Activated CD8-positive, alpha-beta memory T cell treated with anti-CD3 and anti-CD28 coated beads for 36 hours (primary cell): ENCODE results near the gene GFOD2. TPM values are rescaled to one million over a fixed set of nuclear protein-coding genes. Genes with fewer than 3 reads are reported as not detected.

ENCODE experiments used
- CTCF ChIA-PET: fragments of 350-600 bp; sonication (Branson Sonifier 250); formaldehyde crosslinking; loops from one replicate; lab custom pipeline; 2021; ENCODE audit warnings: antibody characterized with exemption; lab: Charles Lee
- POLR2A ChIA-PET: fragments of 350-600 bp; sonication (Branson Sonifier 250); formaldehyde crosslinking; loops from one replicate; lab custom pipeline; 2021; ENCODE audit warnings: antibody characterized with exemption; lab: Charles Lee
- total RNA-seq, 2 experiments: library from RNA; stranded (reverse); gene quantifications; one replicate each; pipeline ENCODE4 v1.2.3, GENCODE V29; 2021

GFOD2 gene, protein sequence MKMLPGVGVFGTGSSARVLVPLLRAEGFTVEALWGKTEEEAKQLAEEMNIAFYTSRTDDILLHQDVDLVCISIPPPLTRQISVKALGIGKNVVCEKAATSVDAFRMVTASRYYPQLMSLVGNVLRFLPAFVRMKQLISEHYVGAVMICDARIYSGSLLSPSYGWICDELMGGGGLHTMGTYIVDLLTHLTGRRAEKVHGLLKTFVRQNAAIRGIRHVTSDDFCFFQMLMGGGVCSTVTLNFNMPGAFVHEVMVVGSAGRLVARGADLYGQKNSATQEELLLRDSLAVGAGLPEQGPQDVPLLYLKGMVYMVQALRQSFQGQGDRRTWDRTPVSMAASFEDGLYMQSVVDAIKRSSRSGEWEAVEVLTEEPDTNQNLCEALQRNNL
- 10 to 100 TPM; 19.1 to 22.9 TPM for total RNA-seq

DNA sequence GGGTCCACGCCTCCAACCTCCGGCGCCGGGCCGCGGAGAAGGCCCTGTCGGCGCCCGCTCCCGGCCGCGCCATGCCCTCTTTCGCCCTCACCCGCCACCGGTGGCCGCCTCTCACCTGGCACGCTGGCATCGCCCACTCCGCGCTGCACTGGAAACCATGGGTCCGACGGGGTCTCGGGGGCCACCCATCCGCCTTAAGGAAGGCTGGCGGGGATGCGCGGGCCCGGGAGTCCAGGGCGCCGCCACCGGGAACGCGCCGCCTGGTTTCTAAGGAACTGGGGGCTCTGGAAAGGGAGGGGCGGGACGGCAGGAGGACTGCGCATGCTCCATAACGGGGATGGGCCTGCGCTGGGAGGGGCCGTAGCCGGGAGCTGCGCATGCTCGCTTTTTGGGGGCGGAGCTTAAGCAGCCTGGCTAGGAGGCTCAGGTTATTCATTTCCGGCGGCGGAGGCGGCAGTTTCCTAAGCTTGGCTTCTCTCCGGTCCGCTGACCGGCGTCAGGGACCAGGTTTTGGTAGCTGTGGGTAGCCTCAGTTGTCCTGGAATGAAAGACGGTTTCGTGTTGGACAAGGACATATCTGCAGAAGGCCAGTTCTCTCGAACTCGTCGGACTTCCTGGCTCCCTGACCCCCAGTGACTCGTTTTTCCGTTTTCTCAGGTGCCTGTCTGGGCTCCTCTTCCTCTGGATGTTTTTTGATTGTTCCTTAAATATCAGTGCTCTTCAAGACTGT lies at the start of gene GFOD2:
Gene GFOD2 (minus strand): TSS at position 269 of the 730 bp plus-strand sequence. CDS start 33,601 bp downstream, outside the sequence.
- CTCF ChIA-PET = interaction anchor here (0.7 to 2.2 kb wide), 7 partner anchors 14 to 198 kb away, joined by 3 to 7 read pairs (median 5); partner anchors contain the start of genes C16orf86, ENKD1, RANBP10 and TSNAXIP1
- POLR2A ChIA-PET = interaction anchor here (0.5 to 1.3 kb wide), 6 partner anchors 18 to 238 kb away, joined by 3 to 6 read pairs (median 4); partner anchors contain the start of genes ACD, ATP6V0D1, RANBP10 and TSNAXIP1

DNA sequence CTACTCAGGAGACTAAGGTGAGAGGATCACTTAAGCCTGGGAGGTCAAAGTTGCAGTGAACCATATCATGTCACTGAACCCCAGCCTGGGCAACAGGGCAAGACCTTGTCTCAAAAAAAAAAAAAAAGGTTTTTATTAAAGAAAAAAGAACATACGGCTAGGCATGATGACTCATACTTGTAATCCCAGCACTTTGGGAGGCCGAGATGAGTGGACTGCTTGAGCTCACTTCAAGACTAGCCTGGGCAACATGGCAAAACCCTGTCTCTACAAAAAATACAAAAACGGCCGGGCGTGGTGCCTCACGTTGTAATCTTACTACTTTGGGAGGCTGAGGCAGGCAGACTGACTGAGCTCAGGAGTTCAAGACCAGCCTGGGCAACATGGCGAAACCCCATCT lies 48.8 kb upstream of the GFOD2 start:
- CTCF ChIA-PET = no interaction called here
- POLR2A ChIA-PET = no interaction called here

DNA sequence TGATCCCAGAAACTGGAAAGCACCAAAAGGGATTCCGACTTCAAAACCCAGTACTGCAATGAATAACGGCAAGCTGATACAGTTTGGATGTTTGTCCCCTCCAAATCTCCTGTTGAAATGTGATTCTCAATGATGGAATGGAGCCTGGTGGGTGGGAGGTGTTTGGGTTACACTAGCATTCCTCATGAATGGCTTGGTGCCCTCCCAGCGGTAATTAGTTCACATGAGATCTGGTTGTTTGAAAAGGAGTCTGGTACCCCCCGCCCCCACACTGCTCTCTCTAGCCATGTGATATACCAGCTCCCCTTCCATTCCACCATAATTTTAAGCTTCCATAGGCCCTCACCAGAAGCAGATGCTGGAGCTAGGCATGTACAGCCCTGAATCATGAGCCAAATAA lies 47.2 kb upstream of the GFOD2 start:
- POLR2A ChIA-PET = no interaction called here
- CTCF ChIA-PET = no interaction called here

DNA sequence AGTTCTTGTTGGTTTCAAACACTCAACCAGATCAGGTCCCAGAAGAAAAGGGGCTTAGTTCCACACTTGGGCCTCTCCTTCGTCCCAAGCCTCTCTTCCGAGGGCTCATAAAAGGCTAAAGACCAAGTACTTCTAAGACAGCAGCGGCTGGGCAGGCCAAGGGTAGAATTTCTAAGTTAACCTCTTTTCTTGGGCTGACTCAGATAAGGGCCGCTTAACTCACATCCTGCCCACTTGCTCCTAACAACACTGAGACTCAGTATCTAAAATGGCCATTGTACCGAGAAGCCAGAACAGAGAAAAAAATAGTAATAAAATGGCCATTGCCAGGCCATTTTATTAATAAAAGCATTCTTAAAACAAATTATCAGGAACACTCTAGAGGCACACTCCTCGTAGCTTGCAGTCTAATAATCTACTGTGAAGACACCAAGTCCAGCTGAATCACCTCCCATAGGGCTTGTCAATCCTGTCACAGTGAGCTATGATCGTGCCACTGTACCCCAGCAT lies 45.1 kb upstream of the GFOD2 start:
- POLR2A ChIA-PET = no interaction called here
- CTCF ChIA-PET = no interaction called here

DNA sequence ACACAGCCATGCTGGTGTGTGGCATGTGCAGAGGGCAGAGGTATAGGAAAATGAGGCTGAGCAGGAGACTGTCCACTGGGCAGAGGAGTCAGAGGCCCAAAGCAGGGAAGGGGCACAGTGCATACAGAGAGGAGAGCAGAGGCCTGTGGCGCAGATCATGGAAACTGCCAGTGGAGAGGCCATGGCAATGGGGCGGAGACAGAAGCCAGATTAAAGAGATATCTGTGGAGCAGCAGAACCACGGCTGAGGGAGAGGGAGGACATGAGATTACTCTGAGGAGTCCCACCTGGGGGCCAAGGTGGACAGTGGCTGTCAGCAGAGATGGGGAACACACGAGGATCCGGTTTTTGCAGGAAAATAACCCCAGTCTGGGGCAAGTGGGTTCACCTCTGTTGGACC lies 44.0 kb upstream of the GFOD2 start:
- CTCF ChIA-PET = interaction anchor here (0.8 kb wide), 1 partner anchor 53 kb away, joined by 4 read pairs; no protein-coding TSS in a partner anchor
- POLR2A ChIA-PET = no interaction called here

DNA sequence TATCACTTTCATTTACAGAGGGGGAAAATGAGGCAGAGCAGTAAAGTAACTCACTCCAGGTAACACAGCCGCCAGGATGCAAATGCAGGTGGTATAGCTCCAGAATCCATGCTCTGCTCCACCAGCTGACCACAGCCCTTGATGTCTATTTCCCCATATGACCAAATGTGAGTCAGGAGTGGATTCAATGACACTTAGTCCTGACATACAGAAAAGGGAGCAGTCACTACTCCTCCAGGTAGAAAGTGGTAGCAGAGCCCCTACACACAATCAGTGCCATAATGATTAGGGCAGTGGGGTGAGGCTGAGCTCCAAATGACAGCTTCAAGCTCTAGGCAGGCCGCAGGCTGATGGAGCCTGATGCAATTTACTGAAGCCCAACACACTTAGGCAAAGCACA lies 43.3 kb upstream of the GFOD2 start:
- POLR2A ChIA-PET = no interaction called here
- CTCF ChIA-PET = interaction anchor here (0.8 kb wide), 1 partner anchor 54 kb away, joined by 4 read pairs; no protein-coding TSS in a partner anchor

DNA sequence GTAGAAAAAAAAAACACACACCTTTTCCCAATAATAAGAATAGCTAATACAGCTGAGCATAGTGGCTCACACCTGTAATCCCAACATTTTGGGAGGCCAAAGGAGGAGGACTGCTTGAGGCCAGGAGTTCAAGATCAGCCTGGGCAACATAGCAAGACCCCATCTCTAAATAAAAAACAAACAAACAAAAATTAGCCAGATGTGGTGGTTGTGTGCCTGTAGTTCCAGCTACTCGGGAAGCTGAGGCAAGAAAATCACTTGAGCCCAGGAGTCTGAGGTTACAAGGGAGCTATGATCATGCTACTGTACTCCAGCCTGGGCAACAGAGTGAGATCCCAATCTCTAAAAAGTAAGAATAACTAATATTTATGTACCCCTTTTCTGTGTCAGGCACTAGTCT lies 42.8 kb upstream of the GFOD2 start:
- POLR2A ChIA-PET = no interaction called here

DNA sequence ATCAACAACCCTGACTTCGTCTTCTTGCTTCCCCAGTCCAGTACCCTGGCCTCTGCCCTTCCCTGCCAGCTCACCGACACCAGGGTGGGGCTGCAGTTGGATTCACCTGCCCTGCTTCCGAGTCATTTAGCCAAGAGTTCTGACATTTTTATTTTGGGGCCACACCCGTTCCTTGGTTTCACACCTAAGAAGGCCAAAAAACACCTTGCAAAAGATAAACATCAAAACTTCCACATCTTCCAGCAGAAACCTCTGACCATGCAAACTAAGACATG lies 41.8 kb upstream of the GFOD2 start:
- CTCF ChIA-PET = interaction anchor here (1.1 kb wide), 1 partner anchor 56 kb away, joined by 4 read pairs; no protein-coding TSS in a partner anchor
- POLR2A ChIA-PET = no interaction called here

More for the DNA sequence above, 42.8 kb upstream of the GFOD2 start:
- CTCF ChIA-PET = no interaction called here

DNA sequence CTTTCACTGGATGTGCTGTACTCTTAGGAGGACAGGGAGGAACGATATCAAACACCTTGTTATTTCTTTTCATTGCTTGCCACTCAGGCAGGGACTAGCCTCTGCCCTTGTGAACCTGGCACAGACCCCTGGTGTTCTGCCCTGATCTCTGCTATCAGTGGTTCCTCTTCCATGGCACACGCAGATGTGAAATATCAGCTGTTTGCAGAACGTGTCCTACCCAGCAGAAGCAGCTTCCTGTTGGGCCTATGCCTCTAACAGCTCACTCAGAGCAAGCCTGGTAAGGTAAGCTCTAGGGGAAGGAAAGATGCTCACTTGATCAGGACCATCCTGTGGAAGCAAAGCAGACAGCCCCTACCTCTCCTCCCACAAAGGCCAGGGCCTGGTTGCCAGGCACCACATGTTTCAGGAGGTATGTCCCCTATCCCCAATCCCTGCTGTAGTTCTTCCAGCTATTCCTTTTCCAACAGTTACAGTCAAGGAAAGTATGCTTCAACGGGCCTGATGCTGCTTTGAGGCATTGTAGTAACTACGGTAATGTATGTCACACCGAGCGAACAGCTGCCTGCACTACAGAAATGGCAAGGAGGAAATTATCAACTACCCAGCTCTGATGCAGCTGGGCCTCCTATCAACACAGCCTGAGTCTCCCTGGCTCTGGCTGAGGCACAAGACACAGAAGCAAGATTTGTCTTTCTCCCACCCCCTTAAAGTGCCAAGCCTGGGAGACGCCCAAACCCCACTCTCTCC lies 41.3 kb upstream of the GFOD2 start:
- CTCF ChIA-PET = interaction anchor here (1.1 kb wide), 1 partner anchor 56 kb away, joined by 4 read pairs; no protein-coding TSS in a partner anchor
- POLR2A ChIA-PET = no interaction called here

DNA sequence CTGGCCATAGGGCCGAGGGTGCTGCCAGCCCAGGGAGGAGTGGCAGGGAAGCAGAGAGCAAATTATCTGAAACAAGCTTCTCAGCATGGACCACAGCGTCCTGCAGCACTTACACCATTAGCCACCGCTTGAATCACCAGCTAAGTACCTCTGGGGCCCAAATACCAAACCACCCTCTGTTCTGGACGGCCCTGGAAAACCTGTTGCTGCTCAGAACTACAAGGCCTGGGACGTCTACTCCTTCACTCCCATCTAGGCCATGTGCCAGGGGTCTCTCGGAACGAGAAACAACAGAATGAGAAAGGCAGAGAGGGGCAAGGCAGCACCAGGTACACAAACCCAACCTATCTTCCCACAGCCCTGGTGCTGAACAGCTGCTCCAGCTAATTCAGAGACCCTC lies 39.9 kb upstream of the GFOD2 start:
- CTCF ChIA-PET = interaction anchor here (0.9 kb wide), 1 partner anchor 56 kb away, joined by 3 read pairs; no protein-coding TSS in a partner anchor

DNA sequence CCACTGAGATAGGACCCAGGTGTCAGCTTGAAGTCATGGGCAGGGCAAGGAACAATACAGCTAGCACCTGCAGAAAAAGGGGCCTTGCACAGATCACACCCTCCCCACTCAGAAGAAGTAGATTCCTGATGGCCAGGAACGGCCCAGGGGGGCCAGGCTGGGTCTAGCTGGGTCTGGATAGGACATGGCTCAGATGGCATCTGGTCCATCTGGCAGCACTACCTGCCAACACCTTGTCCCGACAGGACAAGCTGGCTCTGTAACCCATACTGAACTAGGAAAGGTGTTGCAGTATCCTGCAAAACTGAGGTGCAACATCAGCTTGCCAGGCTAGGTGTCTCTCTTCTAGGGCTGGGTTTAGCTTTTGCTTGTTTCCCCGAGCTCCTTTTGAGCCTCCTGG lies 38.9 kb upstream of the GFOD2 start:
- ChIA-PET CTCF (interaction anchor here (0.9 to 1.5 kb wide), 2 partner anchors 57 to 59 kb away, joined by 3 read pairs; no protein-coding TSS in a partner anchor), POLR2A (no interaction called here)

More for the DNA sequence above, 39.9 kb upstream of the GFOD2 start:
- POLR2A ChIA-PET = no interaction called here

DNA sequence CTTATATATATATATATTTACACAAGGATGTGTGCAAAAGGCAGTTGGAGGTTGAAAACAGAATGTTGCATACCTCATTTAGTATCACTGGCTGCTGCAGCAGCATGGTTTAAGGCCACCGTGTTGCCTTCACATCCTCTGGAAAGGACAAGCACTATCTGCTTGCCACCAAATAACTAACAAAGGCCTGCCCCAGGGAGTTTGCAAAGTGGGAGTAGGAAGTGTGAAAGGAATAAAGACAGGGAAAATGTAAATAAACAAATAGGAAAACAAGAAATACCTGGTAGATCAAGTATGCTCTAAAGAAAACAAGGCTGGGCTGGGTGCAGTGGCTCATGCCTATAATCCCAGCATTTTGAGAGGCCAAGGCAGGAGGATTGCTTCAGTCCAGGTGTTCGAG lies 33.5 kb upstream of the GFOD2 start:
- POLR2A ChIA-PET = no interaction called here
- CTCF ChIA-PET = no interaction called here

DNA sequence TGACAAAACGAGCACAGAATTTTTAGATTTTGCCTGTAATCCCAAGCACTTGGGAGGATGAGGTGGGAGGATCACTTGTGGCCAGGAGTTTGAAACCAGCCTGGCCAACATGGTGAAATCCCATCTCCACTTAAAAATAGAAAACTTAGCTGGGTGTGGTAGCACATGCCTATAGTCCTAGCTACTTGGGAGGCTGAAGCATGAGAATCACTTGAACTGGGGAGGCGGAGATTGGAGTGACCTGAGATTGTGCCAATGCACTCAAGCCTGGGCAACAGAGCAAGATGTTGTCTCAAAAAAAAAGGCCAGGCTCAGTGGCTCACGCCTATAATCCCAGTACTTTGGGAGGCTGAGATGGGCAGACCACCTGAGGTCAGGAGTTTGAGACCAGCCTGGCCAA lies 32.2 kb upstream of the GFOD2 start:
- CTCF ChIA-PET = interaction anchor here (0.6 to 0.7 kb wide), 2 partner anchors 55 to 84 kb away, joined by 3 read pairs; no protein-coding TSS in a partner anchor
- POLR2A ChIA-PET = interaction anchor here (0.7 kb wide), 1 partner anchor 368 kb away, joined by 3 read pairs; no protein-coding TSS in a partner anchor

DNA sequence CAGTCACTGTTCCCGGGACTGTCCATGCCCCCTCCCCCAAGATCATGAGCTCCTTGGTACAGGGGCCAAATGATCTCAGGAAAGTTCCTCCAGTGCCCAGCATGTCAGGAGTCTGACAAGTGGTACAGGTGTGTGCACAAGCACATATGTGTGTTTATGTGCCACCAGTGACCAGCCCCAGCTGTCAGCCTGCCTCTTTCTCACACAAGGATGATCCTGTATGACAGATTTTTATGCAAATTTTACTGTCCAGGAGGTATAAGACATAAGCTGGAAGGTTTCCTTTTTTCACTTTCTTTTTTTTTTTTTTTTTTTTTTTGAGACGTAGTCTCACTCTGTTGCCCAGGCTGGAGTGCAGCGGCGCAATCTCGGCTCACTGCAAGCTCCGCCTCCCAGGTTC lies 31.4 kb upstream of the GFOD2 start:
- ChIA-PET POLR2A (interaction anchor here (0.6 kb wide), 1 partner anchor 91 kb away, joined by 10 read pairs; no protein-coding TSS in a partner anchor), CTCF (no interaction called here)

DNA sequence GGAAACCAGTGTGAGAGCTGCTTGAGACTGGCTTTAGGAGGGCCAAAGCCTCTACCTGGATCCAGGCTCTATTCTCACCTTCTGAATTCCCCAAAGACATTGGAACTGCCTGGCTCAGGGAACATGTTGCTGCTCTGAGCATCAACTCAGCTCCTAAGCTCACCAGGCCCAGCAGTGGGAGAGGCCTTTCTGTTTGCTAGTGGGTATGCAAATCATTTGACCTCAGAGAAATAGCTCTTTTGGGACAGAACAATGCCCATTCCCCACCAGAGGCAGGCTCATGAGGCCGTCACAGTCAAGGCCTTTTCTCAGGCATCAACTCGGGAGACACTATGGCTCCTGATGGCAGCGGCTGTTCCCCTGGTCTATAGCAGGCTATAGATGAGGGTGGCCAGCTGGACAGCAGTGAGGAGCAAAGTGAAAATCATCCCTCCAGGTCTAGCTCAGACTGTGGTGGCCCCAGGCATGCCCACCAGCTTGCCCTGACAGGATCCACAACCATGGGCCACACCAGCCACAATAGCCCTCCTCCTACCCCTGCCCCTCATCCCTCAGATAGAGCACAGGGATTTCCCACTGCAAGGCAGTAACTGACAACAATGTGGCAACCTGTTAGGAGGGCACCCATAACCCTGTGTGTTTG lies 30.4 kb upstream of the GFOD2 start:
- POLR2A ChIA-PET = no interaction called here
- CTCF ChIA-PET = interaction anchor here (1.1 kb wide), 1 partner anchor 67 kb away, joined by 4 read pairs; no protein-coding TSS in a partner anchor

DNA sequence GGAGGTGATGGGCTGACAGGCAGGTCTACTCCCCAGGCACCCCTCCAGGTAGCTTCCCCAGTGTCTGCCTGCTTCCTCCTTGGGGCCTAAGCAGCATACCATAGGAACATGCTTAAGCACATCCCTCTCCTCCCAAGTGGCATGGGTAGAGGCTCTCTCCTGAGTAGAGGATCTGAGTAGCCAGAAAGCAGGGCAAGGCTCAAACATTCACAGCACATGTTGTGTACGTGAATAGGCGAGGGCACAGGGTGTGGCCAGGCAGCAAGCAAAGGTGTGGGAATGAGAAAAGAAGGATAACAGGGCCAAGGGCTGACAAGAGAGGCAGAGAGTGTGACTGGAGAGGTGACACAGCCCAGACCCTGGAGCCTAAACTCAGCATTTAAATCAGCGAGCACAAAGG lies 29.7 kb upstream of the GFOD2 start:
- POLR2A ChIA-PET = no interaction called here

DNA sequence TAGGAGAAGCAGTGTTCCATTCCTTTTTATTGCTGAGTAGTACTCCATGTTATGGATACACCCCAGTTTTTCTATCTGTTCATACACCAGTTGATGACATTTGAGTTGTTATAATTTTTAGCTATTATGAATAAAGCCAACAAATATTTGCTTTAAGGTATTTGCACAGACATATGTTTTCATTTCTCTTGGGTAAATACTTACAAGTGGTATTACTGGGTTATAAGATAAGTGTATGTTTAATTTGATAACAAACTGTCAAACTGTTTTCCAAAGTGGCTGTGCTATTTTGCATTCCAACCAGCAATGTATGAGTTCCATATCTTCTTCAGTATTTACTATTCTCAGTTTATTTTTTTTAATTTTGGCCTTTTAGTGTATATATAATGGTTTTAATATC lies 27.7 kb upstream of the GFOD2 start:
- ChIA-PET POLR2A (no interaction called here), CTCF (interaction anchor here (1.0 kb wide), 1 partner anchor 200 kb away, joined by 3 read pairs; no protein-coding TSS in a partner anchor)

More for the DNA sequence above, 29.7 kb upstream of the GFOD2 start:
- CTCF ChIA-PET = interaction anchor here (1.1 kb wide), 1 partner anchor 68 kb away, joined by 4 read pairs; no protein-coding TSS in a partner anchor

DNA sequence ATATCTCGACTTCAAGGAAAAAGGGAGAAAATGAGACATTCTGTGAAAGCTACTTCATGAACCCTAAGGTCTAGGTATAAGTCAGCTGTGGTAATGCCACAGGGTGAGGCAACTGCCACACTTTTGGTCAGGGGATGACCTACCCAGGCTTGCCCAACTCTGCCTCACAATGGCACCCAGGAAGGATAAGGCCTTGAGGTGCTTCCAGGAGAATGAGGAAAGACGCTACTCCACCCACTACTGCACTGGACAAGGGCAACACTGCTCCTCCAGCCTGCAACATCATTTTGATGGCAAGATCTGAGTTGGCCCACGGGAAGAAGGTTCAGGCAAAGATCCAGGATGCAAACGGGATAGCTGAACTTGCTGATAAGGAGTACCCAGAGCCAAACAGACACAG lies 22.0 kb upstream of the GFOD2 start:
- CTCF ChIA-PET = no interaction called here

More for the DNA sequence above, 22.0 kb upstream of the GFOD2 start:
- POLR2A ChIA-PET = no interaction called here
